Activated CD4-positive, alpha-beta T cell treated with anti-CD3 and anti-CD28 coated beads, Interleukin-2, amount 50 U/mL, for 24 hours (primary cell): ENCODE data around the gene RPP21.

ENCODE experiments used
- DNase-seq, 2 donors: peaks; one replicate each; pipeline ENCODE4 v3.0.0-alpha.2; 2020; ENCODE audit warnings: low read depth in 1 of 2, low spot score in 1 of 2

RPP21 gene

DNA sequence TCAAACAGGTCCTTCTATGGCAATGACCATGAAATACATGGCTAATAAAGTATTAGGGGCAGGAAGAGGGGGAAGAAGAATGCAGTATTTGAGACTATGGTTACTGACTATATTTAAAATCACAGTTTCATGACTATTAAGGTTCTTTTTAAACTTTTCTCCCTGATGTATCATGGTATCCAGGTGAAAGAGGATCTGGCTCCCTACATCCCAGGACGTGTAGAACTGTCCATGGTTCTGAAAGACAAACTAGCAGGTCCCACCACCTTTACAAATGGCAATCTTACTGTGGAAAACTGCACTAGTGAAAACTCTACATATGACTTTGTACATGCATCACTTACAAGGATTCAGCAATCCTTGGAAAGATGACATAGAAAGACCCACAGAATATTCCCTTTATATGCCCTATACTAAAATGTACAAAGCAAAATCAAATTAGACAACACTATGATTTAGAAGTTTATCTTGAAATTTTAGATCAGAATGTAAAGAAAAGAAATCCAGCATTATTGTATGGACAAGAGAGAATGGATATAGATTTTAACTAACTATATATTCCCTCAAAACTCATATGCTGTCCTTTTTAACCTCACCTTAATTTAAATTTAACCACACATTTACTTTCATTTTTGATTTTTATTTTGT, 33.5 kb downstream of the RPP21 start:
- DNase-seq: no peak

GRCh38 chr6:30380464-30380863, 35.5 kb downstream of the RPP21 start:
- no peak for DNase-seq

DNA sequence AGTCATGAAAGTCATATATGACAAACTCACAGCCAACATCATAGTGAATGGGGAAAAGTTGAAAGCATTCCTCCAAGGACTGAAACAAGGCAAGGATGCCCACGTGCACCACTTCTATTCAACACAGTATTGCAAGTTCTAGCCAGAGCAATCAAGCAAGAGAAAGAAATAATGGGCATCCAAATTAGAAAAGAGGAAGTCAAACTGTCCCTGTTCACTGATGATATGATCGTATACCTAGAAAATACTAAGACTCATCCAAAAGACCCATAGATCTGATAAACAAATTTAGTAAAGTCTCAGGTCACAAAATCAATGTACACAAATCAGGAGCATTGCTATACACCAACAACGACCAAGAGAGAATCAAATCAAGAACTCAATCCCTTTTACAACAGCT, 41.2 kb downstream of the RPP21 start:
- DNase-seq: no peak

GRCh38 chr6:30391240-30391639, 46.3 kb downstream of the RPP21 start:
- no peak for DNase-seq

GRCh38 chr6:30394139-30394538, 49.2 kb downstream of the RPP21 start:
- DNase-seq: no peak
